Measurements from ENCODE around the gene KLRF1. TPM values are rescaled to one million over a fixed set of nuclear protein-coding genes. Genes with fewer than 3 reads are reported as not detected.

KLRF1 gene
- total and polyA plus RNA-seq, 2 experiments from 2014 or later, result 0.50 TPM; not detected in 1

- Histone ChIP-seq H3K27me3 (ENCODE audit: insufficient read depth) (no peaks in the 10 kb centered on the region), H3K4me2 (no peak overlapping the region), H3K27ac (ENCODE audit: low read depth) (no peak overlapping the region), H3K36me3 (ENCODE audit: insufficient read depth) (no peaks in the 10 kb centered on the region), H3F3A (replicated peaks; ENCODE audit: low read depth) (no peaks in the 10 kb centered on the region), H3K4me1 (ENCODE audit: insufficient read depth) (0 out of 2 replicates have a peak, but pooled peaks cover 5% of the 10 kb centered on the region), H3K4me3 (no peak overlapping the region), H2AFZ (no peak overlapping the region), H4K20me1 (replicated peaks; ENCODE audit: insufficient read depth) (no peaks in the 10 kb centered on the region), H3K79me2 (replicated peaks; ENCODE audit: insufficient read depth) (no peaks in the 10 kb centered on the region), H3K9me2 (ENCODE audit: insufficient read depth) (no peaks in the 10 kb centered on the region)
- DNase-seq (ENCODE audit: low spot score) (no peak), ATAC-seq (no peak)
- TF ChIP-seq EZH2 (IDR thresholded peaks at IDR 0.05; ENCODE audit: low read depth, unreplicated experiment) (no peak), ZNF114 (CRISPR knock-in tag; IDR thresholded peaks at IDR 0.05) (no peak)
- H3K4me3 Mint-ChIP-seq, result no peak overlapping the region
- H3K9me3 Mint-ChIP-seq, result no peaks in the 10 kb centered on the region
- peaks cover 10% of the 10 kb centered on the region for H3K4me1 Mint-ChIP-seq
- no peaks in the 10 kb centered on the region for H3K27me3 Mint-ChIP-seq (ENCODE audit: insufficient read depth, low read depth, poor library complexity)
- H3K36me3 Mint-ChIP-seq (ENCODE audit: low read depth), result no peaks in the 10 kb centered on the region
- H3K27ac Mint-ChIP-seq, result no peak overlapping the region
Observed at GRCh38 chr12:9799961-9800360, 27.3 kb upstream of the KLRF1 start.

DNA sequence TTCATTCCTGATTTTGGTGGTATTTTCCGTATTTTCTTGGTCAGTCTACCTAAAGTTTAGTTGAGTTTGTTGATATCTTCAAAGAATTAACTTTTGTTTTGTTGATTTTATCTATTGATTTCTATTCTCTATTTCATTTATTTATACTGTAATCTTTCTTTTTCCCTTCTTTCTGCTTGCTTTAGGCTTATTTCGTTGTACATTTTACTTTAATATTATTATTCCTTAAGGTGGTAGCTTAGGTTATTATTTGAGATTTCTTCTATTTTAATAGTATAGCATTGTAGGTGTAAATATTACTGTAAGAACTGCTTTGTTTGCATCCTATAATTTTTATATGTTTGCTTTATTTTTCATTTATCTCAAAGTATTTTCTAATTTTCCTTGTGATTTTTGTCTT, 21.4 kb upstream of the KLRF1 start:
- peaks cover 3% of the 10 kb centered on the region; the same call in 1 of the 3 replicates for H3K4me1 Mint-ChIP-seq
- H3K27me3 ChIP-seq (ENCODE audit: insufficient read depth), result no peaks in the 10 kb centered on the region
- no peaks in the 10 kb centered on the region for H3F3A ChIP-seq (replicated peaks; ENCODE audit: low read depth)
- no peaks in the 10 kb centered on the region for H3K27me3 Mint-ChIP-seq (ENCODE audit: insufficient read depth, low read depth, poor library complexity)
- ATAC-seq (no peak), DNase-seq (ENCODE audit: low spot score) (no peak)
- H4K20me1 ChIP-seq (replicated peaks; ENCODE audit: insufficient read depth), result no peaks in the 10 kb centered on the region
- no peaks in the 10 kb centered on the region for H3K4me1 ChIP-seq (ENCODE audit: insufficient read depth)
- no peaks in the 10 kb centered on the region for H3K79me2 ChIP-seq (replicated peaks; ENCODE audit: insufficient read depth)
- H3K9me3 Mint-ChIP-seq, result no peaks in the 10 kb centered on the region
- no peak overlapping the region for H3K4me3 Mint-ChIP-seq
- H3K4me2 ChIP-seq, result no peak overlapping the region
- H3K27ac Mint-ChIP-seq, result no peak overlapping the region
- H3K9me2 ChIP-seq (ENCODE audit: insufficient read depth), result no peaks in the 10 kb centered on the region
- no peak overlapping the region for H3K4me3 ChIP-seq
- no peaks in the 10 kb centered on the region for H3K36me3 Mint-ChIP-seq (ENCODE audit: low read depth)
- no peak overlapping the region for H3K27ac ChIP-seq (ENCODE audit: low read depth)
- H3K36me3 ChIP-seq (ENCODE audit: insufficient read depth), result no peaks in the 10 kb centered on the region
- no peak overlapping the region for H2AFZ ChIP-seq
- TF ChIP-seq EZH2 (IDR thresholded peaks at IDR 0.05; ENCODE audit: low read depth, unreplicated experiment) (no peak), ZNF331 (CRISPR knock-in tag; IDR thresholded peaks at IDR 0.05; ENCODE audit: low read depth) (no peak), ZNF114 (CRISPR knock-in tag; IDR thresholded peaks at IDR 0.05) (no peak), POLR2AphosphoS5 (IDR thresholded peaks at IDR 0.05; ENCODE audit: low read depth) (no peak), STAT1 (IDR thresholded peaks at IDR 0.05; ENCODE audit: unreplicated experiment) (no peak), EZH2phosphoT487 (IDR thresholded peaks at IDR 0.05; ENCODE audit: unreplicated experiment) (no peak), NANOG (IDR thresholded peaks at IDR 0.05; ENCODE audit: borderline replicate concordance) (no peak), JUNB (IDR thresholded peaks at IDR 0.05; ENCODE audit: unreplicated experiment) (no peak)
- TF ChIP-seq, protein P1, sequence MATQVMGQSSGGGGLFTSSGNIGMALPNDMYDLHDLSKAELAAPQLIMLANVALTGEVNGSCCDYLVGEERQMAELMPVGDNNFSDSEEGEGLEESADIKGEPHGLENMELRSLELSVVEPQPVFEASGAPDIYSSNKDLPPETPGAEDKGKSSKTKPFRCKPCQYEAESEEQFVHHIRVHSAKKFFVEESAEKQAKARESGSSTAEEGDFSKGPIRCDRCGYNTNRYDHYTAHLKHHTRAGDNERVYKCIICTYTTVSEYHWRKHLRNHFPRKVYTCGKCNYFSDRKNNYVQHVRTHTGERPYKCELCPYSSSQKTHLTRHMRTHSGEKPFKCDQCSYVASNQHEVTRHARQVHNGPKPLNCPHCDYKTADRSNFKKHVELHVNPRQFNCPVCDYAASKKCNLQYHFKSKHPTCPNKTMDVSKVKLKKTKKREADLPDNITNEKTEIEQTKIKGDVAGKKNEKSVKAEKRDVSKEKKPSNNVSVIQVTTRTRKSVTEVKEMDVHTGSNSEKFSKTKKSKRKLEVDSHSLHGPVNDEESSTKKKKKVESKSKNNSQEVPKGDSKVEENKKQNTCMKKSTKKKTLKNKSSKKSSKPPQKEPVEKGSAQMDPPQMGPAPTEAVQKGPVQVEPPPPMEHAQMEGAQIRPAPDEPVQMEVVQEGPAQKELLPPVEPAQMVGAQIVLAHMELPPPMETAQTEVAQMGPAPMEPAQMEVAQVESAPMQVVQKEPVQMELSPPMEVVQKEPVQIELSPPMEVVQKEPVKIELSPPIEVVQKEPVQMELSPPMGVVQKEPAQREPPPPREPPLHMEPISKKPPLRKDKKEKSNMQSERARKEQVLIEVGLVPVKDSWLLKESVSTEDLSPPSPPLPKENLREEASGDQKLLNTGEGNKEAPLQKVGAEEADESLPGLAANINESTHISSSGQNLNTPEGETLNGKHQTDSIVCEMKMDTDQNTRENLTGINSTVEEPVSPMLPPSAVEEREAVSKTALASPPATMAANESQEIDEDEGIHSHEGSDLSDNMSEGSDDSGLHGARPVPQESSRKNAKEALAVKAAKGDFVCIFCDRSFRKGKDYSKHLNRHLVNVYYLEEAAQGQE (IDR thresholded peaks at IDR 0.05; ENCODE audit: unreplicated experiment), result no peak
- TF ChIP-seq, protein P2, sequence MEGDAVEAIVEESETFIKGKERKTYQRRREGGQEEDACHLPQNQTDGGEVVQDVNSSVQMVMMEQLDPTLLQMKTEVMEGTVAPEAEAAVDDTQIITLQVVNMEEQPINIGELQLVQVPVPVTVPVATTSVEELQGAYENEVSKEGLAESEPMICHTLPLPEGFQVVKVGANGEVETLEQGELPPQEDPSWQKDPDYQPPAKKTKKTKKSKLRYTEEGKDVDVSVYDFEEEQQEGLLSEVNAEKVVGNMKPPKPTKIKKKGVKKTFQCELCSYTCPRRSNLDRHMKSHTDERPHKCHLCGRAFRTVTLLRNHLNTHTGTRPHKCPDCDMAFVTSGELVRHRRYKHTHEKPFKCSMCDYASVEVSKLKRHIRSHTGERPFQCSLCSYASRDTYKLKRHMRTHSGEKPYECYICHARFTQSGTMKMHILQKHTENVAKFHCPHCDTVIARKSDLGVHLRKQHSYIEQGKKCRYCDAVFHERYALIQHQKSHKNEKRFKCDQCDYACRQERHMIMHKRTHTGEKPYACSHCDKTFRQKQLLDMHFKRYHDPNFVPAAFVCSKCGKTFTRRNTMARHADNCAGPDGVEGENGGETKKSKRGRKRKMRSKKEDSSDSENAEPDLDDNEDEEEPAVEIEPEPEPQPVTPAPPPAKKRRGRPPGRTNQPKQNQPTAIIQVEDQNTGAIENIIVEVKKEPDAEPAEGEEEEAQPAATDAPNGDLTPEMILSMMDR (conservative IDR thresholded peaks at IDR 0.05; ENCODE audit: low read depth in 2 of 2), result no peak
- TF ChIP-seq, protein P3, sequence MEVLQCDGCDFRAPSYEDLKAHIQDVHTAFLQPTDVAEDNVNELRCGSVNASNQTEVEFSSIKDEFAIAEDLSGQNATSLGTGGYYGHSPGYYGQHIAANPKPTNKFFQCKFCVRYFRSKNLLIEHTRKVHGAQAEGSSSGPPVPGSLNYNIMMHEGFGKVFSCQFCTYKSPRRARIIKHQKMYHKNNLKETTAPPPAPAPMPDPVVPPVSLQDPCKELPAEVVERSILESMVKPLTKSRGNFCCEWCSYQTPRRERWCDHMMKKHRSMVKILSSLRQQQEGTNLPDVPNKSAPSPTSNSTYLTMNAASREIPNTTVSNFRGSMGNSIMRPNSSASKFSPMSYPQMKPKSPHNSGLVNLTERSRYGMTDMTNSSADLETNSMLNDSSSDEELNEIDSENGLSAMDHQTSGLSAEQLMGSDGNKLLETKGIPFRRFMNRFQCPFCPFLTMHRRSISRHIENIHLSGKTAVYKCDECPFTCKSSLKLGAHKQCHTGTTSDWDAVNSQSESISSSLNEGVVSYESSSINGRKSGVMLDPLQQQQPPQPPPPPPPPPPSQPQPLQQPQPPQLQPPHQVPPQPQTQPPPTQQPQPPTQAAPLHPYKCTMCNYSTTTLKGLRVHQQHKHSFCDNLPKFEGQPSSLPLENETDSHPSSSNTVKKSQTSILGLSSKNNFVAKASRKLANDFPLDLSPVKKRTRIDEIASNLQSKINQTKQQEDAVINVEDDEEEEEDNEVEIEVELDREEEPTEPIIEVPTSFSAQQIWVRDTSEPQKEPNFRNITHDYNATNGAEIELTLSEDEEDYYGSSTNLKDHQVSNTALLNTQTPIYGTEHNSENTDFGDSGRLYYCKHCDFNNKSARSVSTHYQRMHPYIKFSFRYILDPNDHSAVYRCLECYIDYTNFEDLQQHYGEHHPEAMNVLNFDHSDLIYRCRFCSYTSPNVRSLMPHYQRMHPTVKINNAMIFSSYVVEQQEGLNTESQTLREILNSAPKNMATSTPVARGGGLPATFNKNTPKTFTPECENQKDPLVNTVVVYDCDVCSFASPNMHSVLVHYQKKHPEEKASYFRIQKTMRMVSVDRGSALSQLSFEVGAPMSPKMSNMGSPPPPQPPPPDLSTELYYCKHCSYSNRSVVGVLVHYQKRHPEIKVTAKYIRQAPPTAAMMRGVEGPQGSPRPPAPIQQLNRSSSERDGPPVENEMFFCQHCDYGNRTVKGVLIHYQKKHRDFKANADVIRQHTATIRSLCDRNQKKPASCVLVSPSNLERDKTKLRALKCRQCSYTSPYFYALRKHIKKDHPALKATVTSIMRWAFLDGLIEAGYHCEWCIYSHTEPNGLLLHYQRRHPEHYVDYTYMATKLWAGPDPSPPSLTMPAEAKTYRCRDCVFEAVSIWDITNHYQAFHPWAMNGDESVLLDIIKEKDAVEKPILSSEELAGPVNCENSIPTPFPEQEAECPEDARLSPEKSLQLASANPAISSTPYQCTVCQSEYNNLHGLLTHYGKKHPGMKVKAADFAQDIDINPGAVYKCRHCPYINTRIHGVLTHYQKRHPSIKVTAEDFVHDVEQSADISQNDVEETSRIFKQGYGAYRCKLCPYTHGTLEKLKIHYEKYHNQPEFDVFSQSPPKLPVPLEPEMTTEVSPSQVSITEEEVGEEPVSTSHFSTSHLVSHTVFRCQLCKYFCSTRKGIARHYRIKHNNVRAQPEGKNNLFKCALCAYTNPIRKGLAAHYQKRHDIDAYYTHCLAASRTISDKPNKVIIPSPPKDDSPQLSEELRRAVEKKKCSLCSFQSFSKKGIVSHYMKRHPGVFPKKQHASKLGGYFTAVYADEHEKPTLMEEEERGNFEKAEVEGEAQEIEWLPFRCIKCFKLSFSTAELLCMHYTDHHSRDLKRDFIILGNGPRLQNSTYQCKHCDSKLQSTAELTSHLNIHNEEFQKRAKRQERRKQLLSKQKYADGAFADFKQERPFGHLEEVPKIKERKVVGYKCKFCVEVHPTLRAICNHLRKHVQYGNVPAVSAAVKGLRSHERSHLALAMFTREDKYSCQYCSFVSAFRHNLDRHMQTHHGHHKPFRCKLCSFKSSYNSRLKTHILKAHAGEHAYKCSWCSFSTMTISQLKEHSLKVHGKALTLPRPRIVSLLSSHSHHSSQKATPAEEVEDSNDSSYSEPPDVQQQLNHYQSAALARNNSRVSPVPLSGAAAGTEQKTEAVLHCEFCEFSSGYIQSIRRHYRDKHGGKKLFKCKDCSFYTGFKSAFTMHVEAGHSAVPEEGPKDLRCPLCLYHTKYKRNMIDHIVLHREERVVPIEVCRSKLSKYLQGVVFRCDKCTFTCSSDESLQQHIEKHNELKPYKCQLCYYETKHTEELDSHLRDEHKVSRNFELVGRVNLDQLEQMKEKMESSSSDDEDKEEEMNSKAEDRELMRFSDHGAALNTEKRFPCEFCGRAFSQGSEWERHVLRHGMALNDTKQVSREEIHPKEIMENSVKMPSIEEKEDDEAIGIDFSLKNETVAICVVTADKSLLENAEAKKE (CRISPR knock-in tag; IDR thresholded peaks at IDR 0.05), result no peak

Measured in GM23338 (cell line).